ENCODE results near the gene ZNF235. TPM values are rescaled to one million over a fixed set of nuclear protein-coding genes. Genes with fewer than 3 reads are reported as not detected.

ZNF235 gene
- total RNA-seq, 4 donors from 2014 or later, result 1.8 to 3.6 (median 2.1) TPM

- H3K4me1 ChIP-seq, result no peaks in the 10 kb centered on the region
- peaks cover 0 to 90% (median 50%) of the 10 kb centered on the region in 3 donors for H3K9me3 ChIP-seq
- no peak overlapping the region for H3K4me3 ChIP-seq
- no peak overlapping the region for H3K27ac ChIP-seq
- intact Hi-C loops (cut with DNase I), result no loop called here
- TF ChIP-seq, protein P1, sequence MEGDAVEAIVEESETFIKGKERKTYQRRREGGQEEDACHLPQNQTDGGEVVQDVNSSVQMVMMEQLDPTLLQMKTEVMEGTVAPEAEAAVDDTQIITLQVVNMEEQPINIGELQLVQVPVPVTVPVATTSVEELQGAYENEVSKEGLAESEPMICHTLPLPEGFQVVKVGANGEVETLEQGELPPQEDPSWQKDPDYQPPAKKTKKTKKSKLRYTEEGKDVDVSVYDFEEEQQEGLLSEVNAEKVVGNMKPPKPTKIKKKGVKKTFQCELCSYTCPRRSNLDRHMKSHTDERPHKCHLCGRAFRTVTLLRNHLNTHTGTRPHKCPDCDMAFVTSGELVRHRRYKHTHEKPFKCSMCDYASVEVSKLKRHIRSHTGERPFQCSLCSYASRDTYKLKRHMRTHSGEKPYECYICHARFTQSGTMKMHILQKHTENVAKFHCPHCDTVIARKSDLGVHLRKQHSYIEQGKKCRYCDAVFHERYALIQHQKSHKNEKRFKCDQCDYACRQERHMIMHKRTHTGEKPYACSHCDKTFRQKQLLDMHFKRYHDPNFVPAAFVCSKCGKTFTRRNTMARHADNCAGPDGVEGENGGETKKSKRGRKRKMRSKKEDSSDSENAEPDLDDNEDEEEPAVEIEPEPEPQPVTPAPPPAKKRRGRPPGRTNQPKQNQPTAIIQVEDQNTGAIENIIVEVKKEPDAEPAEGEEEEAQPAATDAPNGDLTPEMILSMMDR (IDR thresholded peaks at IDR 0.05), result no peak
- TF ChIP-seq POLR2A (IDR thresholded peaks at IDR 0.05), result no peak
- peaks cover 0 to 5% (median 0%) of the 10 kb centered on the region in 3 donors for H3K36me3 ChIP-seq
- H3K27me3 ChIP-seq, result no peaks in the 10 kb centered on the region
- WGBS, 2 donors, result 85 to 90% methylated on average over 10 of the region's 10 CpGs
- no peak for DNase-seq
Observed at GRCh38 chr19:44280916-44281315, 23.9 kb downstream of the ZNF235 start.

DNA sequence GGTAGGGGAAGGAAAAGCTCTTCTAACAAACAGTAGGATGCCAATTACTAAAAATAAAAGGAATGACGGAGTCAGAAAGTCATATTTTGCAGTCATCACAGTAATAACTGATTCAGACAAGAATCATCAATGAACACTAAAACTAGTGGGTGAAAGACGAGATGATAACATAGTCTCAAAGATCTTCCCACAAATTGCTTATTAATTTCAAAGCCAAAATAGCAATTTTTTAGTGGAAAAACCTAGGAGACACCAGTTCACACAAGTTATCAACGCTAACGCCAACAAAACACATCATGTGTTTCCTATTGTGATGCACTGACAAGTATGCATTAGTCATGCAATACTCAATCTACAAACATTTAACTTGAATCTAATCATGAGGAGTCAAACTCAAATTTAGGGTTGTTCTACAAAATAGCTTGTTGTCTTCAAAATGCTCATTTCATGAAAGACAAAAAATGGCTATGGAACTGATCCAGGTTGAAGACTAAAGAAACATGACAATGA is 26.6 kb downstream of the ZNF235 start:
- DNase-seq, result no peak
- TF ChIP-seq, protein P1 (IDR thresholded peaks at IDR 0.05), result no peak
- Histone ChIP-seq H3K9me3 (peaks cover 0 to 89% (median 57%) of the 10 kb centered on the region in 3 donors), H3K27ac (no peak overlapping the region), H3K36me3 (peaks cover 0 to 24% (median 0%) of the 10 kb centered on the region in 3 donors), H3K27me3 (no peaks in the 10 kb centered on the region), H3K4me1 (no peaks in the 10 kb centered on the region), H3K4me3 (no peak overlapping the region)
- WGBS, 2 donors, result 50 to 81% methylated on average over 4 of the region's 4 CpGs
- intact Hi-C loops (cut with DNase I), result no loop called here

DNA sequence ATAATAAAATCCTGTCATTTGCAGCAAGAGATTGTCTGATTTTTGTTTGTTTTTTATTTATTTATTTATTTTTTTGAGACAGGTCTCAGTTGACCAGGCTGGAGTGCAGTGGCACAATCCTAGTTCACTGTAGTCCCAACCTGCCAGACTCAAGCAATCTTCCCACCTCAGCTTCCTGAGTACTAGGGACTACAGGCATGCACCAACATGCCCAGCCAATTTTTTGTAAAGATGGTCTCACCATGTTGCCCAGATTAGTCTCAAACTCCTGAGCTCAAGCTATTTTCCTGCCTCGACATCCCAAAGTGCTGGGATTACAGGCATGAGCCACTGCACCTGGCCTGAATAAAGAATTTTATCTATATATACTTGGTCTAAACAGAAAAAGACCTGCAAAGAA is 27.5 kb downstream of the ZNF235 start:
- H3K9me3 ChIP-seq, result peaks cover 0 to 89% (median 52%) of the 10 kb centered on the region in 3 donors

DNA sequence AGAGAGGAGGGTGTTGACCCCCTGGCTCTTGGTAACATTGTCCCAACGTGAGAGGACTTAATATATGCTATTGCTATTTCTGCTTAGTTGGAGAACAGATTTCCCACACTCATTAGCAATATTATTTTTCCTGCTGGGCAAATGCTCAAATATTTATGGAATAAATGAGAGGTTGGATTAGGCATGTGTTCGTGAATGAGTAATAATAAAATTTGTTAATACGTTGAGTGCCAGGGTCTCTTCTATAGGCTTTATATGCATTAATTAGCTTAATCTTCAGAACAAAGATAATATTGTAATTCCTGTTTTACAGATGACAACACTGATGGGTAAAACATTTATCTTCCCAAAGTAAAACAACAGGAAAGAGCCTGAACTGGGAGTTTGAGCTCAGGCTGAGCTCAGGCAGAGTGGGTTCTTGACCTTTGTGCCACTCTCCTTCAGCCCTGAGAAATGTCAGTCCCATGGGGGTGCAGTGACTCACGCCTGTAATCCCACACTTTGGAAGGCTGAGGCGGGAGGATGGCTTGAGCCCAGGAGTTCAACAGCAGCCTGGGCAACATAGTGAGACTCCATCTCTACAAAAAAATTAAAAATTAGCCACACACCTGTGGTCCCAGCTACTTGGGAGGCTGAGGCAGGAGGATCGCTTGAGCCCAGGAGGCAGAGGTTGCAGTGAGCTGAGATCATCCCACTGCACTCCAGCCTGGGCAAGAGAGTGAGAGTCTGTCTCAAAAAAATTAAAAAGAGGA is 44.0 kb downstream of the ZNF235 start:
- intact Hi-C loops (cut with DNase I), result no loop called here
- peaks cover 0 to 8% (median 0%) of the 10 kb centered on the region in 3 donors for H3K4me1 ChIP-seq
- H3K4me3 ChIP-seq, result no peak overlapping the region
- no peak for DNase-seq
- TF ChIP-seq POLR2A (IDR thresholded peaks at IDR 0.05), result no peak
- TF ChIP-seq, protein P1 (IDR thresholded peaks at IDR 0.05), result no peak
- 40 to 52% methylated on average over 4 to 6 of the region's 6 CpGs for WGBS, 2 donors
- no peaks in the 10 kb centered on the region for H3K27me3 ChIP-seq
- no peaks in the 10 kb centered on the region for H3K36me3 ChIP-seq
- no peak overlapping the region for H3K27ac ChIP-seq
- H3K9me3 ChIP-seq, result peaks cover 0 to 69% (median 12%) of the 10 kb centered on the region in 3 donors

More for the DNA sequence above, 27.5 kb downstream of the ZNF235 start:
- Histone ChIP-seq H3K27ac (no peak overlapping the region), H3K4me1 (no peaks in the 10 kb centered on the region), H3K4me3 (no peak overlapping the region), H3K36me3 (peaks cover 0 to 24% (median 0%) of the 10 kb centered on the region in 3 donors), H3K27me3 (no peaks in the 10 kb centered on the region)
- TF ChIP-seq, protein P1 (IDR thresholded peaks at IDR 0.05), result no peak
- no peak for TF ChIP-seq POLR2A (IDR thresholded peaks at IDR 0.05)
- 100% methylated on average over 1 of the region's 1 CpG; no CpG with 5 or more reads in 1 of the 2 donors for WGBS, 2 donors
- intact Hi-C loops (cut with DNase I), result no loop called here
- no peak for DNase-seq

- H3K27me3 ChIP-seq, result no peaks in the 10 kb centered on the region
- peak overlapping the region; percentile 12 to 53 (median 40) for H3K4me3 ChIP-seq
- peak overlapping the region in 2 of 4 donors; percentile 72 to 75 for H3K27ac ChIP-seq
- peaks cover 0 to 8% (median 0%) of the 10 kb centered on the region in 3 donors for H3K4me1 ChIP-seq
- H3K9me3 ChIP-seq, result peaks cover 0 to 69% (median 18%) of the 10 kb centered on the region in 3 donors
- no peaks in the 10 kb centered on the region for H3K36me3 ChIP-seq
- no peak for DNase-seq
- TF ChIP-seq, protein P1 (IDR thresholded peaks at IDR 0.05), result no peak
- no peak for TF ChIP-seq POLR2A (IDR thresholded peaks at IDR 0.05)
- WGBS, 2 donors, result 16 to 25% methylated on average over 7 of the region's 7 CpGs
- intact Hi-C loops (cut with DNase I), result no loop called here
Observed at GRCh38 chr19:44260343-44260681, 44.5 kb downstream of the ZNF235 start.
